Gastroesophageal sphincter (tissue), 3 donors: Measurements from ENCODE around the gene SHISA7.

Experiments used
- EP300 ChIP-seq: sonication (generic); formaldehyde crosslinking; IDR thresholded peaks from one replicate; pipeline ENCODE4 v1.6.1; 2017; ENCODE audit warnings: antibody characterized with exemption, mild to moderate bottlenecking
- POLR2A ChIP-seq, 2 donors: fragments of 450-650 bp; IDR thresholded peaks; one replicate each; pipeline ENCODE4 v1.6.1; 2017; ENCODE audit warnings: antibody characterized with exemption in 2 of 2, mild to moderate bottlenecking in 2 of 2, moderate library complexity in 1 of 2
- TF ChIP-seq, protein P1 (sequence below), 4 experiments: fragments of 200-600 bp in 2 of 4; fragments of 450-650 bp in 2 of 4; sonication (generic) in 1 of 4; IDR thresholded peaks; one replicate each; pipeline ENCODE4 v1.5.1; 2017 to 2019; ENCODE audit warnings: antibody characterized with exemption in 4 of 4, mild to moderate bottlenecking in 2 of 4, moderate library complexity in 2 of 4

DNA sequence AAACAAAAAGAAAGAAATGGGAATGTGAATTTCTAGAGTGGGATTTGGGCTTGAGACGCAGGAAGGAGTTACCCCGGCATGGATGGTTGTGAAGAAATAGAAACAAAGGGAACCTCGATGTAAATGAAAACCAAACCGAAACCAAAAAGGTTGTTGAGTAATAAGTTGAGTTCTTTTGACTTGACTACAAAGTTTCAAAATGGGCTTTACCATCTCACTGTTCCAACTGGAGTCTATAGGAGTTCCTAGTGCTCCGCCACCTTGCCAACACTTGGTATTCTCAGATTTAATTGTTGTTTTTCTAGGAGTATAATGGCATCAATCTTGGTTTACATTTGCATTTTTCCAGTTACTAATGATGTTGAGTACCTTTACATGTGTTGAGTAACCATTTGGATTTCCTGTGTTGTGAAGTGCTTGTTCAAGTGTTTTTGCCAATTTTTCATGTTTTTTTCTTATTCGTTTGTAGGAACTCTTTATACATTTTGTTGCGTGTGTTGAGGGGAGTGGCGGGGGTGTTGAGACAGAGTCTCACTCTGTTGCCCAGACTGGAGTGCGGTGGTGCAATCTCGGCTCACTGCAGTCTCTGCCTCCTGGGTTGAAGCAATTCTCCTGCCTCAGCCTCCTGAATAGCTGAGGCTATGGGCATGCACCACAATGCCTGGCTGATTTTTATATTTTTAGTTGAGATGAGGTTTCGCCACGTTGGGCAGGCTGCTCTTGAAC is 44.7 kb downstream of the SHISA7 start:
- TF ChIP-seq POLR2A (IDR thresholded peaks at IDR 0.05) (no peak), EP300 (no peak)
- TF ChIP-seq, protein P1, sequence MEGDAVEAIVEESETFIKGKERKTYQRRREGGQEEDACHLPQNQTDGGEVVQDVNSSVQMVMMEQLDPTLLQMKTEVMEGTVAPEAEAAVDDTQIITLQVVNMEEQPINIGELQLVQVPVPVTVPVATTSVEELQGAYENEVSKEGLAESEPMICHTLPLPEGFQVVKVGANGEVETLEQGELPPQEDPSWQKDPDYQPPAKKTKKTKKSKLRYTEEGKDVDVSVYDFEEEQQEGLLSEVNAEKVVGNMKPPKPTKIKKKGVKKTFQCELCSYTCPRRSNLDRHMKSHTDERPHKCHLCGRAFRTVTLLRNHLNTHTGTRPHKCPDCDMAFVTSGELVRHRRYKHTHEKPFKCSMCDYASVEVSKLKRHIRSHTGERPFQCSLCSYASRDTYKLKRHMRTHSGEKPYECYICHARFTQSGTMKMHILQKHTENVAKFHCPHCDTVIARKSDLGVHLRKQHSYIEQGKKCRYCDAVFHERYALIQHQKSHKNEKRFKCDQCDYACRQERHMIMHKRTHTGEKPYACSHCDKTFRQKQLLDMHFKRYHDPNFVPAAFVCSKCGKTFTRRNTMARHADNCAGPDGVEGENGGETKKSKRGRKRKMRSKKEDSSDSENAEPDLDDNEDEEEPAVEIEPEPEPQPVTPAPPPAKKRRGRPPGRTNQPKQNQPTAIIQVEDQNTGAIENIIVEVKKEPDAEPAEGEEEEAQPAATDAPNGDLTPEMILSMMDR (IDR thresholded peaks at IDR 0.05): no peak
